OCI-LY7 (cell line): Measurements from ENCODE around the gene DLGAP1. TPM values are rescaled to one million over a fixed set of nuclear protein-coding genes. Genes with fewer than 3 reads are reported as not detected.
"Not testable (repeated sequence)": the region's sequence is repeated elsewhere in the genome, so short reads cannot be mapped to it uniquely, and the experiment has no call there.

Source experiments
- BruUV-seq: library from RNA; stranded (reverse); fragments of 400-500 nt; replicated peaks from 2 replicates; lab custom pipeline; 2021; lab: Mats Ljungman, UMichigan
- CTCF ChIA-PET: fragments of 300-600 bp; sonication (Branson Sonifier 250); formaldehyde crosslinking; loops from one replicate; lab custom pipeline; 2022; ENCODE audit warnings: antibody characterized with exemption; ENCODE audit not compliant: unreplicated experiment; lab: Charles Lee
- POLR2A ChIA-PET: fragments of 300-600 bp; sonication (Branson Sonifier 250); formaldehyde crosslinking; loops from one replicate; lab custom pipeline; 2022; ENCODE audit warnings: antibody characterized with exemption; lab: Charles Lee
- DNase-seq: peaks from one replicate; pipeline ENCODE4 v3.0.0-alpha.2; 2015; ENCODE audit warnings: low spot score
- H2AFZ ChIP-seq: fragments of 200-600 bp; sonication (generic), shearing (Covaris generic); 2 replicates; pipeline ENCODE4 v1.6.1; 2014; ENCODE audit warnings: mild to moderate bottlenecking, antibody characterized with exemption, low read length, moderate library complexity
- H3K27ac ChIP-seq: fragments of 200-600 bp; sonication (generic); 2 replicates; pipeline ENCODE4 v1.5.1; 2014; ENCODE audit warnings: mixed run types, low read depth, mild to moderate bottlenecking, moderate library complexity, low read length, inconsistent platforms; ENCODE audit not compliant: poor library complexity, severe bottlenecking
- H3K36me3 ChIP-seq: fragments of 200-600 bp; sonication (generic); 2 replicates; pipeline ENCODE4 v1.6.1; 2014; ENCODE audit warnings: mild to moderate bottlenecking, antibody characterized with exemption, low read length, moderate library complexity, mixed read lengths; ENCODE audit not compliant: insufficient read depth
- H3K4me1 ChIP-seq: fragments of 200-600 bp; sonication (generic); 2 replicates; pipeline ENCODE4 v1.5.1; 2014; ENCODE audit warnings: mild to moderate bottlenecking, low read length; ENCODE audit not compliant: insufficient read depth, poor library complexity, severe bottlenecking
- H3K4me2 ChIP-seq: fragments of 200-600 bp; sonication (generic); 2 replicates; pipeline ENCODE4 v1.6.1; 2014; ENCODE audit warnings: mild to moderate bottlenecking, low read length
- H3K4me3 ChIP-seq: fragments of 200-600 bp; sonication (generic); 2 replicates; pipeline ENCODE4 v1.5.1; 2014; ENCODE audit warnings: mild to moderate bottlenecking, low read depth, low read length; ENCODE audit not compliant: poor library complexity, severe bottlenecking
- H3K79me2 ChIP-seq: fragments of 200-600 bp; sonication (generic); 2 replicates; pipeline ENCODE4 v1.6.1; 2016; ENCODE audit warnings: low read depth, mild to moderate bottlenecking, low read length, moderate library complexity, mixed read lengths; ENCODE audit not compliant: insufficient read depth
- H3K9me2 ChIP-seq: fragments of 200-600 bp; sonication (generic); 2 replicates; pipeline ENCODE4 v1.6.1; 2016; ENCODE audit warnings: mild to moderate bottlenecking, low read length, mixed read lengths; ENCODE audit not compliant: insufficient read depth
- H3K9me3 ChIP-seq: fragments of 200-600 bp; sonication (generic); 2 replicates; pipeline ENCODE4 v1.6.1; 2014; ENCODE audit warnings: mild to moderate bottlenecking, mixed run types, low read length, mixed read lengths
- H4K20me1 ChIP-seq: fragments of 200-600 bp; sonication (generic); 2 replicates; pipeline ENCODE4 v1.6.1; 2014; ENCODE audit warnings: mild to moderate bottlenecking, antibody characterized with exemption, low read length, moderate library complexity, mixed read lengths; ENCODE audit not compliant: insufficient read depth
- CTCF ChIP-seq: fragments of 200-600 bp; sonication (generic); conservative IDR thresholded peaks from 2 replicates; pipeline ENCODE4 v1.5.1; 2014; ENCODE audit warnings: mild to moderate bottlenecking, antibody characterized with exemption, low read length, moderate library complexity, mixed read lengths
- EZH2phosphoT487 ChIP-seq: fragments of 200-600 bp; sonication (generic); IDR thresholded peaks from 2 replicates; pipeline ENCODE4 v1.6.1; 2018; ENCODE audit warnings: low read depth, borderline replicate concordance, mild to moderate bottlenecking, mixed run types, antibody characterized with exemption, low read length, moderate library complexity, mixed read lengths
- intact Hi-C: fragments of 100-400 bp; cut with micrococcal nuclease; formaldehyde crosslinking; loops from one replicate; pipeline ENCODE4 v1.10.0; 2022; ENCODE audit not compliant: unreplicated experiment
- total RNA-seq, 2 experiments: library from RNA; depleted of rRNA in 1 of 2; stranded (reverse); fragments of >200 nt in 1 of 2; shearing (Covaris generic) in 1 of 2; gene quantifications; 2 replicates each; pipeline ENCODE4 v1.2.3, GENCODE V29; 2014 to 2022

The DLGAP1 gene
- total RNA-seq, 2 experiments from 2014 or later: 0.22 TPM; not detected in 1

- no peaks in the 10 kb centered on the region for H3K9me3 ChIP-seq
- no peaks in the 10 kb centered on the region for H4K20me1 ChIP-seq
- no peaks in the 10 kb centered on the region for H3K36me3 ChIP-seq
- H3K4me1 ChIP-seq: peaks cover 10% of the 10 kb centered on the region
- intact Hi-C loops: no loop called here
- ChIA-PET POLR2A (interaction anchor here (0.5 to 1.2 kb wide), 4 partner anchors 12 to 93 kb away, joined by 3 to 4 read pairs (median 4); no protein-coding TSS in a partner anchor), CTCF (no interaction called here)
- no peak overlapping the region for H3K27ac ChIP-seq
- no peak for DNase-seq
- no peak overlapping the region for H3K4me3 ChIP-seq
- H3K79me2 ChIP-seq: no peaks in the 10 kb centered on the region
- TF ChIP-seq CTCF (no peak), EZH2phosphoT487 (no peak)
- no peak overlapping the region for H3K4me2 ChIP-seq
- BruUV-seq: no TSS peak
- H2AFZ ChIP-seq: no peak overlapping the region
- H3K9me2 ChIP-seq: no peaks in the 10 kb centered on the region
Measured at GRCh38 chr18:3478262-3478978, 976.7 kb downstream of the DLGAP1 start.

GRCh38 chr18:3472681-3473544, 982.2 kb downstream of the DLGAP1 start:
- Histone ChIP-seq H3K36me3 (no peaks in the 10 kb centered on the region), H3K79me2 (no peaks in the 10 kb centered on the region), H4K20me1 (no peaks in the 10 kb centered on the region), H3K9me3 (no peaks in the 10 kb centered on the region), H3K9me2 (no peaks in the 10 kb centered on the region), H3K27ac (no peak overlapping the region), H3K4me3 (no peak overlapping the region), H3K4me1 (no peaks in the 10 kb centered on the region), H3K4me2 (no peak overlapping the region), H2AFZ (no peak overlapping the region)
- no TSS peak for BruUV-seq
- DNase-seq: no peak
- ChIA-PET CTCF (no interaction called here), POLR2A (interaction anchor here (0.6 to 1.6 kb wide), 3 partner anchors 14 to 112 kb away, joined by 4 read pairs; no protein-coding TSS in a partner anchor)
- intact Hi-C loops: no loop called here
- TF ChIP-seq EZH2phosphoT487 (no peak), CTCF (no peak)

- CTCF ChIA-PET: not testable (repeated sequence)
Measured at GRCh38 chr18:3472121-3472520, 983.0 kb downstream of the DLGAP1 start.

More at GRCh38 chr18:3472121-3472520, 983.0 kb downstream of the DLGAP1 start:
- H3K27ac ChIP-seq, H3K79me2 ChIP-seq, BruUV-seq, H2AFZ ChIP-seq, H3K4me3 ChIP-seq, H3K4me2 ChIP-seq, H3K9me3 ChIP-seq, H4K20me1 ChIP-seq, H3K4me1 ChIP-seq, H3K9me2 ChIP-seq, H3K36me3 ChIP-seq, intact Hi-C loops, DNase-seq: not testable (repeated sequence)
- POLR2A ChIA-PET: interaction anchor here (0.7 to 1.0 kb wide), 2 partner anchors 27 to 103 kb away, joined by 3 to 5 read pairs; no protein-coding TSS in a partner anchor
